PC-3 (cell line): ENCODE measurements around the gene FASN. TPM values are rescaled to one million over a fixed set of nuclear protein-coding genes. Genes with fewer than 3 reads are reported as not detected.

Experiments used
- ATAC-seq: fragments of 200-7000 bp; cut with Tn5 transposase; 2 replicates; pipeline ENCODE4 v1.9.1; 2020; ENCODE audit warnings: mild to moderate bottlenecking, moderate library complexity
- BruUV-seq: library from RNA; stranded (reverse); fragments of 400-500 nt; replicated peaks from 2 replicates; lab custom pipeline; 2021; lab: Mats Ljungman, UMichigan
- CTCF ChIA-PET: fragments of 300-600 bp; sonication (Branson Sonifier 250); formaldehyde crosslinking; loops from one replicate; lab custom pipeline; 2022; ENCODE audit warnings: antibody characterized with exemption; lab: Charles Lee
- POLR2A ChIA-PET: fragments of 300-600 bp; sonication (Branson Sonifier 250); formaldehyde crosslinking; loops from one replicate; lab custom pipeline; 2022; ENCODE audit warnings: antibody characterized with exemption; ENCODE audit not compliant: unreplicated experiment; lab: Charles Lee
- DNase-seq: peaks from one replicate; pipeline ENCODE4 v3.0.0-alpha.2; 2015
- H2AFZ ChIP-seq: fragments of 300-600 bp; sonication (generic); 2 replicates; pipeline ENCODE4 v1.6.0; 2016; ENCODE audit warnings: antibody characterized with exemption, low read length
- H3F3A ChIP-seq: fragments of 300-600 bp; sonication (generic); one replicate; pipeline ENCODE4 v1.6.0; 2017; ENCODE audit warnings: antibody characterized with exemption, low read length, control low read depth, mild to moderate bottlenecking; ENCODE audit not compliant: unreplicated experiment
- H3K27ac ChIP-seq: fragments of 300-600 bp; sonication (generic); 2 replicates; pipeline ENCODE4 v1.5.1; 2016; ENCODE audit warnings: mild to moderate bottlenecking, low read length
- H3K27me3 ChIP-seq: fragments of 300-600 bp; sonication (generic); 2 replicates; pipeline ENCODE4 v1.6.1; 2016; ENCODE audit warnings: low read length, mixed read lengths
- H3K36me3 ChIP-seq: fragments of 300-600 bp; sonication (generic); 2 replicates; pipeline ENCODE4 v1.6.1; 2016; ENCODE audit warnings: low read depth, mixed run types, low read length, mixed read lengths
- H3K4me1 ChIP-seq: fragments of 300-600 bp; sonication (generic); 2 replicates; pipeline ENCODE4 v1.5.1; 2016; ENCODE audit warnings: low read length; ENCODE audit not compliant: insufficient read depth
- H3K4me2 ChIP-seq: fragments of 300-600 bp; sonication (generic); 2 replicates; pipeline ENCODE4 v1.6.0; 2016; ENCODE audit warnings: low read length
- H3K4me3 ChIP-seq: fragments of 300-600 bp; sonication (generic); 2 replicates; pipeline ENCODE4 v1.5.1; 2016; ENCODE audit warnings: mild to moderate bottlenecking, low read length, mixed read lengths
- H3K79me2 ChIP-seq: fragments of 300-600 bp; sonication (generic); 2 replicates; pipeline ENCODE4 v1.6.1; 2017; ENCODE audit warnings: low read length, mixed read lengths
- H3K9ac ChIP-seq: fragments of 300-600 bp; sonication (generic); 2 replicates; pipeline ENCODE4 v1.6.0; 2016; ENCODE audit warnings: mild to moderate bottlenecking, low read length
- H3K9me2 ChIP-seq: fragments of 300-600 bp; sonication (generic); replicated peaks from 2 replicates; pipeline ENCODE4 v1.6.1; 2016; ENCODE audit warnings: mixed run types, low read length, mixed read lengths
- H3K9me3 ChIP-seq: fragments of 300-600 bp; sonication (generic); 2 replicates; pipeline ENCODE4 v1.6.1; 2016; ENCODE audit warnings: low read length, mixed read lengths
- H4K20me1 ChIP-seq: fragments of 300-600 bp; sonication (generic); 2 replicates; pipeline ENCODE4 v1.6.1; 2016; ENCODE audit warnings: low read length, mixed read lengths
- EZH2 ChIP-seq: fragments of 300-600 bp; sonication (generic); IDR thresholded peaks from one replicate; pipeline ENCODE4 v1.6.1; 2017; ENCODE audit warnings: antibody characterized with exemption, mild to moderate bottlenecking, low read length; ENCODE audit not compliant: unreplicated experiment
- EZH2phosphoT487 ChIP-seq: fragments of 300-600 bp; sonication (generic); IDR thresholded peaks from 2 replicates; pipeline ENCODE4 v1.6.1; 2018; ENCODE audit warnings: mild to moderate bottlenecking, antibody characterized with exemption, low read length, borderline replicate concordance
- intact Hi-C: fragments of 100-400 bp; cut with micrococcal nuclease; formaldehyde crosslinking; loops from 2 replicates; pipeline ENCODE4 v1.9.0; 2023
- total RNA-seq: library from RNA; depleted of rRNA; stranded (reverse); fragments of >200 nt; gene quantifications from 2 replicates; pipeline ENCODE4 v1.2.3, GENCODE V29; 2014
- TF ChIP-seq, protein P1 (sequence below): fragments of 300-600 bp; sonication (generic); conservative IDR thresholded peaks from 2 replicates; pipeline ENCODE4 v1.5.1; 2017; ENCODE audit warnings: antibody characterized with exemption, low read depth, mild to moderate bottlenecking, low read length

FASN gene
- total RNA-seq, 1 experiment from 2014 or later: 269 TPM

DNA sequence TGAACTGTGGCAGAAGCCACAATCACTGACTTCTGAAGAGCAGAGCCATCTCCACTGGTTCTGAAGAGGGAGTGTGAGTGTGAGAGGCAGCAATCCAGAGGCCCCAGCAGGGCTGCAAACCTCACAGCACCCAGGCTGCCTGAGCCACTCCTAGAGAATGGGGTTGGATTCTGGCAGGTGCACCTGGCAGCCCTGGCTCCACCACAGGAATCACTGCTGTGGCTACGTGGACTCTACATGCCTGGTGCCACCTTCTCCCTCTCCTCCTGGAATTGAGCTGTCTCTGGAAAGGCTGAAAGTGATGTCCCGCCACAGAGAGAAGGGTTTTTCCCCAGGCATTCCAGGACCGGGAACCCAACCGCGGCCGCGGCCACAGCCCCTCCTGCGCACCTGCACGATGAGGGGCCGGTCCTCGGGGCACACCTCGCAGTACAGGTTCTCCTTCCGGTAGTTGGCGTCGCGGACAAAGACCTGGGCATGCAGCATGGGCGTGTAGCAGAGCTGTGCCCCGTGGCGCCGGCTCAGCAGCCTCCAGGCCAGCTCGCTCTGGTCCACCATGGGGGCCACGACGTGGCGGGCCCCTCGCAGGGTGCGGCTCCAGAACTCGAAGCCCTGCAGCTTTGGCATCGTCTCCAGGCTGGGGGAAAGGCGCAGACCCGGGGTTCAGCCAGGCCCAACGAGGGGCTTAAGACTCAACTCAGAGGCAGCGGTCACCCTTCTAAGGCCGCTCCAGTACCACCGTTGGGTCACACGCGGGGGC, 33.4 kb downstream of the FASN start:
- Histone ChIP-seq H3K9ac (peak overlapping the region; percentile 99), H3K4me1 (peaks cover 17% of the 10 kb centered on the region), H3K4me3 (peak overlapping the region; percentile 94), H3K79me2 (peaks cover 29% of the 10 kb centered on the region), H3K27ac (peak overlapping the region; percentile 20), H3F3A (no peaks in the 10 kb centered on the region), H3K36me3 (peaks cover 26% of the 10 kb centered on the region), H3K9me2 (no peaks in the 10 kb centered on the region), H3K27me3 (no peaks in the 10 kb centered on the region), H3K9me3 (no peaks in the 10 kb centered on the region), H2AFZ (no peak overlapping the region), H4K20me1 (no peaks in the 10 kb centered on the region), H3K4me2 (peak overlapping the region; percentile 99)
- peak; percentile 51 for ATAC-seq
- CTCF ChIA-PET: interaction anchor here (1.1 kb wide), 1 partner anchor 27 kb away, joined by 3 read pairs; the partner anchor contains the start of gene DCXR
- POLR2A ChIA-PET: interaction anchor here (0.5 to 0.7 kb wide), 3 partner anchors 13 to 138 kb away, joined by 3 to 5 read pairs (median 4); partner anchors contain the start of genes DCXR, GPS1 and RFNG
- BruUV-seq: TSS peak; percentile 55
- no peak for TF ChIP-seq EZH2
- TF ChIP-seq, protein P1, sequence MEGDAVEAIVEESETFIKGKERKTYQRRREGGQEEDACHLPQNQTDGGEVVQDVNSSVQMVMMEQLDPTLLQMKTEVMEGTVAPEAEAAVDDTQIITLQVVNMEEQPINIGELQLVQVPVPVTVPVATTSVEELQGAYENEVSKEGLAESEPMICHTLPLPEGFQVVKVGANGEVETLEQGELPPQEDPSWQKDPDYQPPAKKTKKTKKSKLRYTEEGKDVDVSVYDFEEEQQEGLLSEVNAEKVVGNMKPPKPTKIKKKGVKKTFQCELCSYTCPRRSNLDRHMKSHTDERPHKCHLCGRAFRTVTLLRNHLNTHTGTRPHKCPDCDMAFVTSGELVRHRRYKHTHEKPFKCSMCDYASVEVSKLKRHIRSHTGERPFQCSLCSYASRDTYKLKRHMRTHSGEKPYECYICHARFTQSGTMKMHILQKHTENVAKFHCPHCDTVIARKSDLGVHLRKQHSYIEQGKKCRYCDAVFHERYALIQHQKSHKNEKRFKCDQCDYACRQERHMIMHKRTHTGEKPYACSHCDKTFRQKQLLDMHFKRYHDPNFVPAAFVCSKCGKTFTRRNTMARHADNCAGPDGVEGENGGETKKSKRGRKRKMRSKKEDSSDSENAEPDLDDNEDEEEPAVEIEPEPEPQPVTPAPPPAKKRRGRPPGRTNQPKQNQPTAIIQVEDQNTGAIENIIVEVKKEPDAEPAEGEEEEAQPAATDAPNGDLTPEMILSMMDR: no peak
- intact Hi-C loops: no loop called here
- DNase-seq: peak; percentile 48

DNA sequence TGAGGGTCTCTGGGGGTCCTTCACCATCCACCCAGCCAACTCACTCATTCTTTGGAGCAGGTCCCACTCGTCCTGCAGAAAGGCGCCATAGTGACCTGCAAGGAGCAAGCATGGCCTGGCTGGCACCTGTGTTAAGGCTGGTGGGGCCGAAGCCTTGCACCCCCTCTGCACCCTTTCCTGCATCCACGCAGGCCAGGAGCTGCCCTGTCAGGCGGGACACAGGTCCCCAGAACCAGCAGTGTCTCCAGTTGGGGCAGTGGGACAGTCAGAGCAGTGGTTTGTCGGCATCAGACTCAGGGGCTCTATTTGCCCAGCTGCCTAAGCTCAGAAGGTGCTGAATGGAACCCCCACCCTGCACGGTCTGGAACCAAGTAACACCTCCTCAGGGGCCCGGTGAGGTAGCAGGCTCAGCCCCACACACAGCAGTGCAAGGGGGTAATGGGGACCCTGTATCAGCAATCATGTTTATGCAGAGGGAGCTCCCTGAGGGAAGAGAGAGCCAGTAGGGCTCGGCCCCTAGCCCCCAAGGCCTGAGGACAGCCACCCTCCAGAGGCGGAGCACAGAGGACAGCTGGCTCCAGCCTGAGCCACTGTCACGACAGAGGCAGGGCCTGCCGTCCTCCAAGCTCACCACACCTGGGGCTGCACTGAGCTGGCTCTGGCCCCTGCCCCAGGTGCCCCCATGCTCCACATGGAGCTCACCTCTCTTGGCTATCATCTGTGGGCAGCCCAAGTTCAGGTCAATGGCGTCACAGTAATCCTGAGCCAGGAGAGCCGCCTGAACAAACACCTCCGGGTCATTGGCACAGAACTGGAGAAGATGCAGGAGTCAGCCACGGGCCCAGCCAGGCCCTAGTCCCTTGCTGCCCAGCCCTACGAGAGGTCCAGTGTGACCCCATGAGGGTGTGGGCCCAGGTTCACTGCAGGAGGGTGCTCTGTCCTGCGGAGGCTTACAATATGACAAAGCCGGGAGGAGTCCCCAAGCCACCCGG, 34.3 kb downstream of the FASN start:
- BruUV-seq: no TSS peak
- Histone ChIP-seq H3K79me2 (peaks cover 29% of the 10 kb centered on the region), H3K4me1 (peaks cover 17% of the 10 kb centered on the region), H3K27ac (no peak overlapping the region), H3K4me2 (peak overlapping the region; percentile 99), H3K27me3 (no peaks in the 10 kb centered on the region), H3K4me3 (peak overlapping the region; percentile 94), H4K20me1 (no peaks in the 10 kb centered on the region), H3K9me2 (no peaks in the 10 kb centered on the region), H3K9me3 (no peaks in the 10 kb centered on the region), H2AFZ (no peak overlapping the region), H3F3A (no peaks in the 10 kb centered on the region), H3K36me3 (peaks cover 32% of the 10 kb centered on the region), H3K9ac (peak overlapping the region; percentile 99; the same call in 1 of the 2 replicates)
- intact Hi-C loops: no loop called here
- ChIA-PET CTCF (no interaction called here), POLR2A (no interaction called here)
- ATAC-seq (no peak), DNase-seq (no peak)
- TF ChIP-seq EZH2phosphoT487 (no peak), EZH2 (no peak)
- TF ChIP-seq, protein P1: no peak
